ENCODE measurements around the gene CEBPZ.

Gene CEBPZ, protein sequence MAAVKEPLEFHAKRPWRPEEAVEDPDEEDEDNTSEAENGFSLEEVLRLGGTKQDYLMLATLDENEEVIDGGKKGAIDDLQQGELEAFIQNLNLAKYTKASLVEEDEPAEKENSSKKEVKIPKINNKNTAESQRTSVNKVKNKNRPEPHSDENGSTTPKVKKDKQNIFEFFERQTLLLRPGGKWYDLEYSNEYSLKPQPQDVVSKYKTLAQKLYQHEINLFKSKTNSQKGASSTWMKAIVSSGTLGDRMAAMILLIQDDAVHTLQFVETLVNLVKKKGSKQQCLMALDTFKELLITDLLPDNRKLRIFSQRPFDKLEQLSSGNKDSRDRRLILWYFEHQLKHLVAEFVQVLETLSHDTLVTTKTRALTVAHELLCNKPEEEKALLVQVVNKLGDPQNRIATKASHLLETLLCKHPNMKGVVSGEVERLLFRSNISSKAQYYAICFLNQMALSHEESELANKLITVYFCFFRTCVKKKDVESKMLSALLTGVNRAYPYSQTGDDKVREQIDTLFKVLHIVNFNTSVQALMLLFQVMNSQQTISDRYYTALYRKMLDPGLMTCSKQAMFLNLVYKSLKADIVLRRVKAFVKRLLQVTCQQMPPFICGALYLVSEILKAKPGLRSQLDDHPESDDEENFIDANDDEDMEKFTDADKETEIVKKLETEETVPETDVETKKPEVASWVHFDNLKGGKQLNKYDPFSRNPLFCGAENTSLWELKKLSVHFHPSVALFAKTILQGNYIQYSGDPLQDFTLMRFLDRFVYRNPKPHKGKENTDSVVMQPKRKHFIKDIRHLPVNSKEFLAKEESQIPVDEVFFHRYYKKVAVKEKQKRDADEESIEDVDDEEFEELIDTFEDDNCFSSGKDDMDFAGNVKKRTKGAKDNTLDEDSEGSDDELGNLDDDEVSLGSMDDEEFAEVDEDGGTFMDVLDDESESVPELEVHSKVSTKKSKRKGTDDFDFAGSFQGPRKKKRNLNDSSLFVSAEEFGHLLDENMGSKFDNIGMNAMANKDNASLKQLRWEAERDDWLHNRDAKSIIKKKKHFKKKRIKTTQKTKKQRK

DNA sequence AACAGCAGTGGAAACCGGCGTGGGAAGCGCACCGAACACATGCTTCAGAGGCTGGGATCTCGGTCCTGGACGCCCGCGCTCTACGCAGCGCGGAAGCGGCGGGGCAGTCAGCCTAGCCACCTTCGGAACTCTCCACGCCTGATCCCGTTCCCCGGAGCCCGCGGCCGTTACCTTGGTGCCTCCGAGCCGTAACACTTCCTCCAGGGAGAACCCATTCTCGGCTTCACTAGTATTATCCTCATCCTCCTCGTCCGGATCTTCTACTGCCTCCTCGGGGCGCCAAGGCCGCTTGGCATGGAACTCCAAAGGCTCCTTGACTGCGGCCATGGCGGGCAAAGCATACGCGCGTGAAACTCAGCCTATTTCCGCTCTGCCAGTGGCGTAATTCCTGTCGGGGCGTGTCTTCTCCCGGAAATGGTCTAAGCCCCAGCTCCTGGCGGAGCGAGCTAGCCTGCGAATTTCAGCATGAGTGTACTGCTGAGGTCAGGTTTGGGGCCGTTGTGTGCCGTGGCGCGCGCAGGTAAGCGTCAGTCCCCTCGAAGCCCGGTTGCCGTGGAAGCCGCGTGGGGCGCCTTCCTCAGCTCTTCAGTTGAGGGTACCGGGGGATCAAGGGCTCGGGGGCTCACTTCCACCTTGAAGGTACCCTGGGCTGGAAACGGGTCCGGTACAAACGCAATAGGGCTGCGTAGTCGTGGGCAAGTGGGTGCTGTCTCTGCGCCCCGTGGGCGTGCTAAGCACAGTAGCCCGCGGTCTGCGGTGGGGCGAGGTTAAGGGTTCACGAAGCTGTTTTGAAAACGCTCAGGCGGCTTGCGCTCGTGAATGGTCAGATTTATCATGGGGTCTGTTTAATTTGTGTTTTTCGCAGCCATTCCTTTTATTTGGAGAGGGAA lies at the start of gene CEBPZ, which contains the start of gene NDUFAF7:
Gene CEBPZ, minus strand, starts transcription at position 356 of the 890 bp plus-strand sequence. Its CDS starts 29 bp downstream, at position 327.
Gene NDUFAF7, plus strand, starts transcription at position 418 of the 890 bp plus-strand sequence. Its CDS starts 48 bp downstream, at position 466.
- Mint-ChIP-seq H3K4me1 (peaks cover 18 to 32% of the 10 kb centered on the region in 2 donors), H3K4me3 (no peak within 1 kb of the TSS), H3K27ac (no peak within 1 kb of the TSS), H3K36me3 (peaks cover 20 to 26% of the 10 kb centered on the region in 2 donors), H3K9me3 (no peaks in the 10 kb centered on the region), H3K27me3 (no peaks in the 10 kb centered on the region)
- peak; percentile 95 for ATAC-seq (replicated peaks)
- DNase-seq, result peak; percentile 89

DNA sequence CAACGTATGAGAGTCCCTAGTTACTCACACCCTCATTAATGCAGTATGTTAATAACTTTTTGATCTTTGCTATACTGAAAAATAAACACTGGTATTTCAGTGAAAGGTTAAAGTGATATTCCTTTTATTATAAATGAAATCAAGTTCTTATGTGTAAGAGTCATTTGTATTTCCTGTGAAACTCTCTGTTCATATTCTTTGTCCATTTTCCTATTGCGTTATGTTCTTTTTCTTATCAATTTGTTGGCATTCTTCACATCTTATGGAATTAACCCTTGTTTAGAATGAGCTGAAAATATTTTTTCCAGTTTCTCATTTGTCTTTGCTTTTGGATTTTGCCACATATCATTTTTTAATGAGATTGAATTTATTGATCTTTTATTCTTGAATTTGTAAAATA lies 44.9 kb upstream of the CEBPZ start:
- Mint-ChIP-seq H3K36me3 (peaks cover 7 to 22% of the 10 kb centered on the region in 2 donors), H3K27me3 (no peaks in the 10 kb centered on the region), H3K4me1 (no peaks in the 10 kb centered on the region)

DNA sequence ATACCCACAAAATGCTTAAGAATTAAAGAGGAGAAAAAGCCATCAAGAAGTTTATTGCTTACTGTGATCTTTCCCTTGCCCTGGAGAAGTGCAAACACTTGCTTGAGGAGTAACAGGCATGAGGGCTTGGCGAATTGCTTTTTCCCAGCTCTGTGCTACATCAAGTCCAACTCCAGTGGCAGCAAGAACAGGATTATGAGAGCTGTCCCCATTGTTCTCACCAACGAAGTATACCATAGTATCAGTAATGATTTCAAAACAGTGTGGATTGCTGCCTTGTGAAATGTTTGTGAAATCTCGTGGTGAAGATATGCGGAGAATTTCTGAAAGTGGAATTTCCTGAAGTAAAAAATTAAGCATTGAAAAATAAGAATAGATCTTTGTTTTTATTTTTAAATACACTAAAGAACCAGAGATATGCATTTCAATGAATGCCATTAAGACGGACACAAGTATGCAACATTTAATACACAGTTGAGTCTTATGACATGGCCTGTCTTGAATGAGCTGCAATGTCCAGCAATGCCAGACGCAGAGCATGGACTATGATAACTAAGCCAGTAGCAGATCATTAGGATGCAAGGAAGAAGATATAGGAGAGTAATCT lies 43.1 kb upstream of the CEBPZ start:
- H3K4me1 Mint-ChIP-seq, result no peaks in the 10 kb centered on the region
- H3K36me3 Mint-ChIP-seq, result peaks cover 6 to 29% of the 10 kb centered on the region in 2 donors
- no peak overlapping the region for H3K27ac Mint-ChIP-seq
- H3K9me3 Mint-ChIP-seq, result no peaks in the 10 kb centered on the region
- no peak for DNase-seq
- no peak overlapping the region for H3K4me3 Mint-ChIP-seq
- no peak for ATAC-seq (replicated peaks)
- H3K27me3 Mint-ChIP-seq, result no peaks in the 10 kb centered on the region

More for the DNA sequence above, 44.9 kb upstream of the CEBPZ start:
- no peak overlapping the region for H3K27ac Mint-ChIP-seq
- no peak overlapping the region for H3K4me3 Mint-ChIP-seq
- DNase-seq (no peak), ATAC-seq (replicated peaks) (no peak)
- no peaks in the 10 kb centered on the region for H3K9me3 Mint-ChIP-seq

DNA sequence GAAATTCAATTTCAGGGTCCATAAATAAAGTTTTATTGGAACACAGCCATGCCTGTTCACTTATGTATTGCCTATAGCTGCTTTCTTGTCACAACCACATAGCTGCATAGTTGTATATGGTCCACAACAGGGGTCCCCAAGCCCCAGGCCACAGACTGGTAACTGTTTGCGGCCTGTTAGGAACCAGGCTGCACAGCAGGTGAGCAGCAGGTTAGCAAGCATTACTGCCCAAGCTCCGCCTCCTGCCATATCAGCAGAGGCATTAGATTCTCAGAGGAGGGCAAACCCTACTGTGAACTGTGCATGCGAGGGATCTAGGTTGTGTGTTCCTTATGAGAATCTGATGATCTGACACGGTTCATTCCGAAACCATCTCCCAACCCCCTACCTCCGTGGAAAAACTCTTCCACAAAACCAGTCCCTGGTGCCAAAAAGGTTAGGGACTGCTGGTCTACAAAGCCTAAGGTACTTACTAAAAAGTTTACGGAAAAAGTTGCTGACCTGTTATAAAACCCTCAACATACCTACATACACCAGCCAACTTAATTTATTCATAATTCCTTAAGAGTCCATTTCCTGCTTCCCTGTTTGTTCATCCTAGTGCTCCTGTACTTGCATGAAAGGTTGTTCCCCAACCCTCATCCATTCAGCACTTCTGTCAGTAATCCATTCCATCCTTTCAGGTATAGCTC lies 40.1 kb upstream of the CEBPZ start:
- H3K27ac Mint-ChIP-seq, result no peak overlapping the region
- no peaks in the 10 kb centered on the region for H3K27me3 Mint-ChIP-seq
- no peak for ATAC-seq (replicated peaks)
- DNase-seq, result no peak
- H3K9me3 Mint-ChIP-seq, result no peaks in the 10 kb centered on the region
- H3K36me3 Mint-ChIP-seq, result peaks cover 16 to 38% of the 10 kb centered on the region in 2 donors
- H3K4me1 Mint-ChIP-seq, result no peaks in the 10 kb centered on the region
- H3K4me3 Mint-ChIP-seq, result no peak overlapping the region

DNA sequence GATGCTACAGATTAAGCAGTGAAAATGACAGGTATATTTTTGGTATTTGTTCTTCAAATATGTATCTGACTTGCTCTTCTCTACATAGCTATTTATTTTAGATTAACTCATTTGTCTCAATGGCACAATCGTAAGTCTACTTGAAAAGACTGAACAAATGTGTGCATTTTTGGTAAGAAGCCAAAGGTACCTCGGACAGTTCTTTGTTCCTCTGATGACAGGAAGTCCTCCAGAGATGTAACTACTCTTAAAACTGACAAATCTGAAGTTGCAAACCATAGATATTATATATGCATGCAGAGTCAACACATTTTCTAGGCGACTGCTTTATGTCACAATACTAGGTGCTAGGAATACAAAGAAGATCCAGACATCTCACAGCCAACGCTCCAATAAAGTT lies 36.7 kb upstream of the CEBPZ start:
- no peak for DNase-seq
- H3K4me1 Mint-ChIP-seq, result peaks cover 7% of the 10 kb centered on the region in 2 donors
- H3K4me3 Mint-ChIP-seq, result no peak overlapping the region
- H3K27ac Mint-ChIP-seq, result no peak overlapping the region
- no peak for ATAC-seq (replicated peaks)
- no peaks in the 10 kb centered on the region for H3K27me3 Mint-ChIP-seq
- H3K36me3 Mint-ChIP-seq, result peaks cover 14 to 50% of the 10 kb centered on the region in 2 donors
- no peaks in the 10 kb centered on the region for H3K9me3 Mint-ChIP-seq

DNA sequence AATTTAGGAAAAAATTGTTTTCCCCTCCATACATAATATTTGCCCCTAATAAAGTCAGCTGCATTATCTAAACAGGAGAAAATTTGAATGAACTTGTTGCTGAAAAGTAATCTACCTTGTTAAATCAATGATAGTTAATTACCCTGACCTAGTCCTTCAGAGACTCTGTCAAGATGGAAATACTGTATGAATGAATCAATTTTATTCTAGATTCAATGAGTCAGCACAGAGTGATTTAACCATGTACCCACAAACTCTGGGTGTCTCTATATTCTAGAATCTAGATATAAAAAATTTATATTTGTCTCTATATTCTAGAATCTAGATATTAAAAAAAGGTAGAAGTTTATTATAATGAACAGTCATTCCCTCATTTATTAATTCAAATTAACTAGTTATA lies 36.3 kb upstream of the CEBPZ start:
- no peak overlapping the region for H3K4me3 Mint-ChIP-seq
- no peak for ATAC-seq (replicated peaks)

DNA sequence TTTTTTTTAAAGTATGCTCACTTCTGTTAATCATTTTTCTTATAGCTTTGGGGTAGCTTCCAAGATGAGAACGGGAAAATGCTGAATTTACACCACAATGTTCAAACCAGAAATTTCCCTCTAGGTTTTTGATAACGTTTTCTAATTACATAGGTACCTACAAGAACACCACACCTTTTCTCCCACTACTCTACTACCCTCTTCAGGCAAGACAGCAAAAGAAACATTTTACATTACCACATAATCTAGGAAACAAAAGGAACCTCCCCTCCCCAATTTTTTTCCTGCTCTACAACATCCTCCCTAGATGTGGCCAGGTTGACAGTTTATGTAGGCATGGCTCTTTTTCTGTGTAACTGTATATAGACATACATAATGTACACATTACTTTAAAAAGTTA lies 32.4 kb upstream of the CEBPZ start:
- DNase-seq (no peak), ATAC-seq (replicated peaks) (no peak)
- no peak overlapping the region for H3K4me3 Mint-ChIP-seq
- no peak overlapping the region for H3K27ac Mint-ChIP-seq
- H3K9me3 Mint-ChIP-seq, result no peaks in the 10 kb centered on the region
- no peaks in the 10 kb centered on the region for H3K27me3 Mint-ChIP-seq
- peaks cover 8 to 42% of the 10 kb centered on the region in 2 donors for H3K36me3 Mint-ChIP-seq
- H3K4me1 Mint-ChIP-seq, result peaks cover 12 to 18% of the 10 kb centered on the region in 2 donors

More for the DNA sequence above, 36.3 kb upstream of the CEBPZ start:
- Mint-ChIP-seq H3K27me3 (no peaks in the 10 kb centered on the region), H3K4me1 (peaks cover 10 to 11% of the 10 kb centered on the region in 2 donors), H3K36me3 (peaks cover 16 to 53% of the 10 kb centered on the region in 2 donors), H3K9me3 (no peaks in the 10 kb centered on the region), H3K27ac (no peak overlapping the region)
- DNase-seq, result no peak

DNA sequence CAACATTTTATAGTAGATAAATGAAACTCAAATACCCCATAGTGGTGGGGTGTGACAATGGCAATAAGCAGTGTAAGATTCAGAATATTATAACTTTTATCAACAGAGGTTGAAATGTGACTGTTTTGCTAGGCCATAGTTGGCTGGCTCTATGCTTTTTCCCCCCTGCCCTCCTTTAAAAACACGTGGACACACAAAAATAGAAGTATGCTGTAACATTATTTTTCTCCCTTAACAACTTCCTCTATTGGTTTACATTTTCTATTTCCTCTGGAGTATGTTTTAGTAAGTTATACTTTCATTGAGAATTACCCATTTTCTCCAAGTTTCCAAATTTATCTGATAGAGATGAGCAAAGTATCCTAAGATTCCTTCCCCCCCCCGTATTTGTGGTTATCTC lies 31.1 kb upstream of the CEBPZ start:
- DNase-seq (no peak), ATAC-seq (replicated peaks) (no peak)
- Mint-ChIP-seq H3K4me1 (peaks cover 12 to 18% of the 10 kb centered on the region in 2 donors), H3K9me3 (no peaks in the 10 kb centered on the region), H3K27ac (peak overlapping the region; percentile 71), H3K4me3 (no peak overlapping the region), H3K36me3 (peaks cover 3 to 36% of the 10 kb centered on the region in 2 donors), H3K27me3 (no peaks in the 10 kb centered on the region)

DNA sequence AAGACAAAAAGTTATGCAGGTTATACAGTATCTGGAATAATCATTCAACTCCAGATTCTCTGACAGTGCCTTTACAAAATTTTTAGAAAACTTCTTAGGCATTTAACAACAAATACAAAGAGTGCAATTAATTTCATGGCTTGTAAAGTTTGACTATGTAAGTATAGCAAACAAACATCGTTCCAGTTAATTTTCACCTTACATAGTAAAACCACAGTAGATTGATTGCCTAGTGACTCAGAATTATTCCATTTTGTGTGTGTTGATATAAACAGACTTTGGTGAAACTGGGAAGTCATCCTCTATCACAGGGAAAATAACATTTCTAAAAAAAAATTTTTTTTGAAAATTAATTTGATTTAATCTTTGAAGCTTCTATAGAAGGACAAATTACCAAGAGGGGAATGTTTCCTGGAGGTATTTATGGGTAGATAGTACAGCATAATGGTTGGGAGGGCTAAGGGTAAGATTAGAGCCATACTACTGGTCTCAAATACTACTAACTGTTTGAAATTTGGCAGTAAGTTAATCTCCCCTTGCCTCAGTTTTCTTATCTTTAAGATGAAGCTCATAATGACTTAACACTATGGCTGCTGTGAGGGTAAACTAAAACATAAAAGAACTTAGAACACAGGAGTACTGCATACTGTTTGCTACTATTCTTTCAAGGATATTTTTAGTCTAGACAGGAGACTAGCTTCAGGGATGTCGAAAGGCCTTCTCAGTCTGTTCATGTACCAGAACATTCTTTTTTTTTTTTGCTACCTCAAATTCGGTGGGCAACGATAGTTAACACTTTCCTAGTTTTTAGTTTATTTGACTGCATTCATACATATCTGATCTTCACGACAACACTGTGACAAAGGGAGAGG lies 19.7 kb upstream of the CEBPZ start:
- Mint-ChIP-seq H3K9me3 (no peaks in the 10 kb centered on the region), H3K4me3 (no peak overlapping the region), H3K27ac (peak overlapping the region; percentile 53), H3K27me3 (no peaks in the 10 kb centered on the region), H3K36me3 (peaks cover 19 to 41% of the 10 kb centered on the region in 2 donors), H3K4me1 (no peaks in the 10 kb centered on the region)
- no peak for ATAC-seq (replicated peaks)
- DNase-seq, result no peak

DNA sequence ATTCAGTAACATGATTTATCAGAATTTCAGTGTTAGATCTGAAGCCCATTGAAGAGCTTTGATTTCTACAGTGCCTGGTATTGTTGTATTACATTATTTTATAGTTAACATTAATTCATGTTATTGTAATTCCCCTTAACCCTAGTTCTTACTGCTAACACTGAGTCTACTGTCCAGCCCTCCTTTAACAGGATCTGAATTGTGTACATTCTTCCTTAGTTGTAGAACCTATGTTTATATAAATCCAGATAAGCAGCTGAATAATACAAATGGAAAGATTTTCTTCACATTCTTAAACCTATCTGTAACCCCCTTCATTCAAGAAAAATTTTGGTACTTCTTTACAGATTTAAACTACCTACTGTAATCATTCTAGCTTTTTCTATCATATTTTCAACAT lies 14.8 kb upstream of the CEBPZ start:
- Mint-ChIP-seq H3K27ac (peak overlapping the region; percentile 42), H3K36me3 (peaks cover 33 to 48% of the 10 kb centered on the region in 2 donors)
- no peak for ATAC-seq (replicated peaks)

DNA sequence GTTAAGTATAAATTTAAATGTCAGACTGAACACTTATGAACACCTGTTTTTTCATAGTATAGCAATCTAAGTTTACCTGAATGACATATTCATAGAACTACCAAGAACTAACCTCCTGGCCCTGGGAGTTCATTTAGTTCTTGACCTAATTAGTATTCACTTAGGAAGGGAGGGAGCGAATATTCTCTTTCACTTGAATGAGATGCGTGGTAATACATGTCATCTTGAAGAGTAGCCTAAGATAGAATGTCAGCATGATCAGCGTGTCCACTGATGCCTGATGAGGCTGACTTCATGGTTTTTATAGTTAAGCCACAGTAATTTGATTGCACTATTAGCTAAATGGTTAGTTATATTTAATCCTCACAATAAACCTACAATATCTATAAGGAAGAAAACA lies 13.4 kb upstream of the CEBPZ start:
- Mint-ChIP-seq H3K4me1 (no peaks in the 10 kb centered on the region), H3K9me3 (no peaks in the 10 kb centered on the region), H3K27me3 (no peaks in the 10 kb centered on the region), H3K36me3 (peaks cover 34 to 51% of the 10 kb centered on the region in 2 donors), H3K4me3 (no peak overlapping the region), H3K27ac (no peak overlapping the region)
- ATAC-seq (replicated peaks) (no peak), DNase-seq (no peak)

More for the DNA sequence above, 14.8 kb upstream of the CEBPZ start:
- no peaks in the 10 kb centered on the region for H3K9me3 Mint-ChIP-seq
- H3K4me3 Mint-ChIP-seq, result no peak overlapping the region
- H3K27me3 Mint-ChIP-seq, result no peaks in the 10 kb centered on the region
- no peaks in the 10 kb centered on the region for H3K4me1 Mint-ChIP-seq
- DNase-seq, result no peak

DNA sequence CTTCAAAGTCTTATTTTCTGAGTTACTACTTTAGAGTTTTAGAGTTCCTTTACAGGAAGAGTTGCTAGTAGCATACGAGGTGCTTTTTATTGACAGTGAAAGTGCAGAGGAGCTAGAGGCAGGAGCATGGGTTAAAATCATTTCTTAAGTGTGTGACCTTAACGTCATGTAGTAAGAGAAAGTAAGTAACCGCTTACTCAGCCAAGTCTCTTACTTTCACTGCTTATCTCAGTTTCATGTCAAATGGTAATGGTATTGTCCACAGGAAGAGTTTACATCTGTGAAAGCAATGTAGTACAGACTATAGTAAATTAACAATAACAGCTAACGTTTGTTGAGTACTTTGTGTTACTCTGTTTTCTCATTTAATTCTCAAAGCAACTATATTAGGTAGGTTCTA lies 12.6 kb upstream of the CEBPZ start:
- Mint-ChIP-seq H3K9me3 (no peaks in the 10 kb centered on the region), H3K27ac (no peak overlapping the region), H3K36me3 (peaks cover 31 to 49% of the 10 kb centered on the region in 2 donors), H3K27me3 (no peaks in the 10 kb centered on the region), H3K4me3 (no peak overlapping the region), H3K4me1 (no peaks in the 10 kb centered on the region)
- ATAC-seq (replicated peaks) (no peak), DNase-seq (no peak)

All from stimulated activated naive B cell treated with anti-CD40 and anti-IgM and Interleukin-4, amounts not matched to agents 10 μg/mL and 1 μg/mL and 100 μg/mL, for 72 hours (primary cell).